ENCODE data around the gene ZNF775. TPM values are rescaled to one million over a fixed set of nuclear protein-coding genes. Genes with fewer than 3 reads are reported as not detected.

ZNF775 gene
- total and polyA plus RNA-seq, 2 experiments from 2014 or later, result 34.3 to 40.1 TPM

GRCh38 chr7:150401424-150401790 lies 22.3 kb downstream of the ZNF775 start:
- H3K27ac ChIP-seq, result no peak overlapping the region
- H3K36me3 ChIP-seq, result no peaks in the 10 kb centered on the region
- no peaks in the 10 kb centered on the region for H3K27me3 ChIP-seq
- H3K9me3 ChIP-seq (ENCODE audit: low read depth), result no peaks in the 10 kb centered on the region
- no peak for DNase-seq (ENCODE audit: low read depth in 1 of 2, low spot score in 1 of 2)
- peaks cover 27% of the 10 kb centered on the region for H3K4me1 ChIP-seq (ENCODE audit: low read depth)
- no peak overlapping the region for H3K4me3 ChIP-seq
- TF ChIP-seq, protein P1, sequence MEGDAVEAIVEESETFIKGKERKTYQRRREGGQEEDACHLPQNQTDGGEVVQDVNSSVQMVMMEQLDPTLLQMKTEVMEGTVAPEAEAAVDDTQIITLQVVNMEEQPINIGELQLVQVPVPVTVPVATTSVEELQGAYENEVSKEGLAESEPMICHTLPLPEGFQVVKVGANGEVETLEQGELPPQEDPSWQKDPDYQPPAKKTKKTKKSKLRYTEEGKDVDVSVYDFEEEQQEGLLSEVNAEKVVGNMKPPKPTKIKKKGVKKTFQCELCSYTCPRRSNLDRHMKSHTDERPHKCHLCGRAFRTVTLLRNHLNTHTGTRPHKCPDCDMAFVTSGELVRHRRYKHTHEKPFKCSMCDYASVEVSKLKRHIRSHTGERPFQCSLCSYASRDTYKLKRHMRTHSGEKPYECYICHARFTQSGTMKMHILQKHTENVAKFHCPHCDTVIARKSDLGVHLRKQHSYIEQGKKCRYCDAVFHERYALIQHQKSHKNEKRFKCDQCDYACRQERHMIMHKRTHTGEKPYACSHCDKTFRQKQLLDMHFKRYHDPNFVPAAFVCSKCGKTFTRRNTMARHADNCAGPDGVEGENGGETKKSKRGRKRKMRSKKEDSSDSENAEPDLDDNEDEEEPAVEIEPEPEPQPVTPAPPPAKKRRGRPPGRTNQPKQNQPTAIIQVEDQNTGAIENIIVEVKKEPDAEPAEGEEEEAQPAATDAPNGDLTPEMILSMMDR (IDR thresholded peaks at IDR 0.05; ENCODE audit: low read depth, low read length), result no peak

- Histone ChIP-seq H3K27me3 (no peaks in the 10 kb centered on the region), H3K9me3 (ENCODE audit: low read depth) (no peaks in the 10 kb centered on the region), H3K4me1 (ENCODE audit: low read depth) (peaks cover 27% of the 10 kb centered on the region), H3K27ac (no peak overlapping the region), H3K4me3 (no peak overlapping the region), H3K36me3 (no peaks in the 10 kb centered on the region)
- DNase-seq (ENCODE audit: low read depth in 1 of 2, low spot score in 1 of 2), result no peak
- TF ChIP-seq, protein P1 (IDR thresholded peaks at IDR 0.05; ENCODE audit: low read depth, low read length), result no peak
These were observed 22.9 kb downstream of the ZNF775 start for GRCh38 chr7:150401861-150402631.

GRCh38 chr7:150402671-150403321 lies 23.7 kb downstream of the ZNF775 start:
- Histone ChIP-seq H3K27ac (no peak overlapping the region), H3K27me3 (no peaks in the 10 kb centered on the region), H3K4me3 (no peak overlapping the region), H3K4me1 (ENCODE audit: low read depth) (peaks cover 27% of the 10 kb centered on the region), H3K9me3 (ENCODE audit: low read depth) (no peaks in the 10 kb centered on the region), H3K36me3 (no peaks in the 10 kb centered on the region)
- DNase-seq (ENCODE audit: low read depth in 1 of 2, low spot score in 1 of 2), result no peak
- TF ChIP-seq, protein P1 (IDR thresholded peaks at IDR 0.05; ENCODE audit: low read depth, low read length), result no peak

DNA sequence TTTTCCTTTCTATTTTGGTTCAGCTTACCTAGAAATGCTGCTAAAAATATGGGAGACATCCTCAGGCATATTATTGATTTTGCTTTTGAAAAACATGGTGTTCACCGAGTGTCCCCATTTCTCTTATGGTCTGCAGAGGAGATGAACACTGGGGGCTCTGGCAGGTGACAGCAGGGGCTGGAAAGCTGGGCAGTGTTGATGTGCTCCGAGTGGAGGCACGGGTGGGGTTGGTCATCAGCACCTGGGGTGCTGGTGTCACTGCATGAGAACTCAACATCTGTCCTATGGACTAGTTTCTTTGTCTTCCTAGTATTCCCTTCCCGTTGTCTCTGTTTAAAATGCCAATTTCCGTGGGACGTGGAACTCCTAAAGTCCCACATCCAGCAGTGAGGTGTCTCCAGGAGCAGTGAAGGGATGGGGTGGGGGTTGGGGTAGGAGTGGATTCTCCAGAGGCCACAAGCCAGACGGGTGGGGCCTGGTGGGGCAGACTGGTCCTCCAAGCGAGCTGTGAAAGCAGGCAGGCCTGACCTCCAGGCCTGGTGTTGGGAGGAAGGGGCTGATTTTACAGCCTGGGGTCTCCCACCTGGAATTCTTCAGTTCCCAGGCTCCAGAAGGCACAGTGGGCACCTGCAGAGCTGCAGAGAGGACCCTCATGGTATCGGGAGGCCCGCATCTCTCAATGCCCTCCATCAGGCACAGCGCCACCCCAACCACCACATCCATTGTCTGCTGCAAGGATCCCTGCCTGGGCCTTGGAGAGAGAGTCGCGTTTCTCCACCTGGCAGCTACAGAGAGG lies 24.4 kb downstream of the ZNF775 start:
- no peaks in the 10 kb centered on the region for H3K27me3 ChIP-seq
- H3K4me1 ChIP-seq (ENCODE audit: low read depth), result peaks cover 23% of the 10 kb centered on the region
- H3K4me3 ChIP-seq, result no peak overlapping the region
- H3K27ac ChIP-seq, result peak overlapping the region; percentile 82
- H3K36me3 ChIP-seq, result no peaks in the 10 kb centered on the region
- TF ChIP-seq, protein P1 (IDR thresholded peaks at IDR 0.05; ENCODE audit: low read depth, low read length), result no peak
- no peaks in the 10 kb centered on the region for H3K9me3 ChIP-seq (ENCODE audit: low read depth)
- DNase-seq (ENCODE audit: low read depth in 1 of 2, low spot score in 1 of 2), result no peak

GRCh38 chr7:150404172-150404804 lies 25.2 kb downstream of the ZNF775 start:
- Histone ChIP-seq H3K9me3 (ENCODE audit: low read depth) (no peaks in the 10 kb centered on the region), H3K4me3 (peak overlapping the region; percentile 66), H3K4me1 (ENCODE audit: low read depth) (peaks cover 16% of the 10 kb centered on the region), H3K27me3 (no peaks in the 10 kb centered on the region), H3K36me3 (no peaks in the 10 kb centered on the region), H3K27ac (peak overlapping the region; percentile 82)
- peak in 1 of 2 donors; percentile 40 for DNase-seq (ENCODE audit: low read depth in 1 of 2, low spot score in 1 of 2)
- TF ChIP-seq, protein P1 (IDR thresholded peaks at IDR 0.05; ENCODE audit: low read depth, low read length), result no peak

All from cardiac muscle cell (in vitro differentiated cells and primary cell).